Type B pancreatic cell (in vitro differentiated cells): ENCODE measurements around the gene AMN. TPM values are rescaled to one million over a fixed set of nuclear protein-coding genes. Genes with fewer than 3 reads are reported as not detected.

ENCODE experiments used
- DNase-seq: peaks from one replicate; pipeline ENCODE4 v3.0.0; 2021; ENCODE audit warnings: mixed read lengths; ENCODE audit not compliant: unreplicated experiment; ENCODE audit errors: extremely low spot score
- H3K27ac Mint-ChIP-seq: 2 replicates; pipeline ENCODE4 v1.8.0; 2021; ENCODE audit warnings: mild to moderate bottlenecking, mixed read lengths
- H3K27me3 Mint-ChIP-seq: 2 replicates; pipeline ENCODE4 v1.8.0; 2021; ENCODE audit warnings: mixed read lengths
- H3K36me3 Mint-ChIP-seq: 2 replicates; pipeline ENCODE4 v1.8.0; 2021; ENCODE audit warnings: mixed read lengths
- H3K4me1 Mint-ChIP-seq: one replicate; pipeline ENCODE4 v1.8.0; 2021; ENCODE audit warnings: mixed read lengths; ENCODE audit not compliant: unreplicated experiment
- H3K4me3 Mint-ChIP-seq: 2 replicates; pipeline ENCODE4 v1.8.0; 2021; ENCODE audit warnings: mild to moderate bottlenecking, mixed read lengths
- H3K9me3 Mint-ChIP-seq: 2 replicates; pipeline ENCODE4 v1.8.0; 2021; ENCODE audit warnings: mixed read lengths
- CTCF ChIP-seq: fragments of 200-600 bp; sonication (generic); conservative IDR thresholded peaks from 2 replicates; pipeline ENCODE4 v1.5.0; 2021; ENCODE audit warnings: antibody characterized with exemption, mild to moderate bottlenecking
- total RNA-seq: library from RNA; stranded (reverse); gene quantifications from 2 replicates; pipeline ENCODE4 v1.2.1, GENCODE V29; 2021; ENCODE audit warnings: low replicate concordance

AMN gene
- total RNA-seq, 1 donor from 2014 or later, result 18.3 TPM

DNA sequence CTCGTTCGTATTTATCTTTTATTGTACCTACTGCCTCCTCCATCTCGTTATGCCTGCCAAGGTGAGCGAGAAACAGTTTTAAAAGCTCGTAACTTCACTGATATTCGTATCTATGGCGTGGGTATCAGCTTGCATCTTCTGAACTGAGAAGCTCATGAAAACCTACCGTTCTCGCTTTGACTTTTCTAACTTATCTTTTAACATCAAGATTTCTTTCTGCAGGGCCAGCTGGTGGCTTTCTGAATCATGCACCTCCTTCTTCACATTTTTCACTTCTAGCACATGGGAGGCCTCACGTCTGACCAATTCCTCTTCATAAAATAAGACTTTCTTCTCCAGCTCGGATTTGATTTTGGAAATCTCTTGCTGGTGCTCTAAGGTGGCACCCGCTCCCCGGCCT lies 45.8 kb downstream of the AMN start:
- no peaks in the 10 kb centered on the region for H3K4me1 Mint-ChIP-seq
- TF ChIP-seq CTCF, result no peak
- no peaks in the 10 kb centered on the region for H3K27me3 Mint-ChIP-seq
- no peak overlapping the region for H3K27ac Mint-ChIP-seq
- peaks cover 29% of the 10 kb centered on the region for H3K36me3 Mint-ChIP-seq
- no peak overlapping the region for H3K4me3 Mint-ChIP-seq
- no peak for DNase-seq
- no peaks in the 10 kb centered on the region for H3K9me3 Mint-ChIP-seq

GRCh38 chr14:102969060-102969791 lies 46.8 kb downstream of the AMN start:
- Mint-ChIP-seq H3K4me3 (no peak overlapping the region), H3K36me3 (peaks cover 30% of the 10 kb centered on the region), H3K27ac (no peak overlapping the region), H3K9me3 (no peaks in the 10 kb centered on the region), H3K27me3 (no peaks in the 10 kb centered on the region), H3K4me1 (no peaks in the 10 kb centered on the region)
- no peak for TF ChIP-seq CTCF
- no peak for DNase-seq

DNA sequence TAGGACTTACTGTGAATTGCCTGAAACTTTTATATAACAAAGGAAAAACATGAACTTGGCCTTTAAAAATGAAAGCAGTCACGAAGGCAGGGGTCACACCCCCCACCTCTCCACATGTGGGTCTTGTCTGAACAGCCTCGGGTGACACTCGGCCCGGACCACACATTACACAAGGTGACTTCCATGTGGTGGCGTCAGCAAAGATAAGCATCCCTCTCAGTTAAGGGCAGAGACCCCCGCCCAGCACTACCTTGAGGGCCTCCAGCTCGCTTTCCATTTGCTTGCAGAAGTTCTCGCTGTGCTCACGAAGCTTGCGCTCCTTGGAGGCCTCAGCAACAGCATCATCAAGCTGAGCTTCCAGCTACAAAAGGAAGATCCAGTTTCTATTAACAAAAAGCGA lies 47.4 kb downstream of the AMN start:
- H3K4me1 Mint-ChIP-seq, result no peaks in the 10 kb centered on the region
- H3K36me3 Mint-ChIP-seq, result peaks cover 32% of the 10 kb centered on the region

DNA sequence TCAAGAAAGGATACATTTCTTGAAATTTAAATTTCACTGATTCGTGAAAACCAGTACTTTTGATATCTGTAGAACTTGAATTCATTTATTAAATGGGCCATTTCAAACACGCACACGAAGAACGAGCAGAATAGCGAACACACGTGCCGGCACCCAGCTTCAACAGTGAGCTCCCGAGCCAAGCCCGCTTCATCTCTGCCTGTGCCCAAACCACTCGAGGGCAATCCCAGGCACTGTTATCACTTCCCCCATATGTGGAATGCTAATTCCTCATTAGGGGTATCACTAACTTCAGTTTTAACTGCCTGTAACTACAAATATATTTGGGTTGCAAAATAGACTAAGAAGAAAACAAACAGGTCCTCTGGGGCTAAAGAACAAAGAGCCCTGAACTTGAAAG lies 48.0 kb downstream of the AMN start:
- Mint-ChIP-seq H3K27ac (no peak overlapping the region), H3K36me3 (peaks cover 31% of the 10 kb centered on the region), H3K9me3 (no peaks in the 10 kb centered on the region), H3K27me3 (no peaks in the 10 kb centered on the region), H3K4me3 (no peak overlapping the region), H3K4me1 (no peaks in the 10 kb centered on the region)
- DNase-seq, result no peak
- TF ChIP-seq CTCF, result no peak

More for the DNA sequence above, 47.4 kb downstream of the AMN start:
- Mint-ChIP-seq H3K4me3 (no peak overlapping the region), H3K27me3 (no peaks in the 10 kb centered on the region), H3K9me3 (no peaks in the 10 kb centered on the region), H3K27ac (no peak overlapping the region)
- no peak for DNase-seq
- no peak for TF ChIP-seq CTCF

DNA sequence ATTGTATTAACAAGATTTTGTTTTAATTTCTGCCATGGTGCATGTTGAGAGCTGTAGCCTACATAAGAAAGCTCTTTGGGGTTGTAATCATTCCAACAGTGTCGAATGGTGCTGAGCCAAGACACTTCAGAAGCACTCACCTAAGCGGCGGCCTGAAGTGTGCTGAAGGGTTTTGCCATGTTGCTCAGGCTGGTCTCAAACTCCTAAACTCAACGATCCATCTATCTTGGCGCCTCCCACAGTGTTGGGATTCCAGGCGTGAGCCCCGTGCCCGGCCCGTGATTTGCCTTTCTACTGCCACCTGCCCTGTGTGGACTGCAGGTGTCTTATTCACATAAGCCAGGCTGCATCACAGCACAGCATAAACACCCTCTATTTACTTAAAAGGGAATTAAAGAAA lies 48.9 kb downstream of the AMN start:
- Mint-ChIP-seq H3K27ac (no peak overlapping the region), H3K9me3 (no peaks in the 10 kb centered on the region), H3K27me3 (no peaks in the 10 kb centered on the region), H3K4me1 (no peaks in the 10 kb centered on the region), H3K4me3 (no peak overlapping the region), H3K36me3 (peaks cover 23% of the 10 kb centered on the region)
- DNase-seq, result no peak
- no peak for TF ChIP-seq CTCF
